ENCODE measurements around the gene RNF149.

The RNF149 gene

GRCh38 chr2:101258804-101259203, 49.7 kb downstream of the RNF149 start:
- no peak for TF ChIP-seq CTCF (IDR thresholded peaks at IDR 0.05)

- no peak for TF ChIP-seq CTCF (IDR thresholded peaks at IDR 0.05)
Observed at GRCh38 chr2:101256316-101256715, 52.2 kb downstream of the RNF149 start.

GRCh38 chr2:101255501-101255900, 53.0 kb downstream of the RNF149 start:
- TF ChIP-seq CTCF (IDR thresholded peaks at IDR 0.05) = no peak

GRCh38 chr2:101253703-101254450, 54.6 kb downstream of the RNF149 start:
- no peak for TF ChIP-seq CTCF (IDR thresholded peaks at IDR 0.05)

GRCh38 chr2:101253013-101253702, 55.3 kb downstream of the RNF149 start:
- TF ChIP-seq CTCF (IDR thresholded peaks at IDR 0.05) = no peak

- no peak for TF ChIP-seq CTCF (IDR thresholded peaks at IDR 0.05)
Observed at GRCh38 chr2:101252408-101253012, 56.0 kb downstream of the RNF149 start, which contains the start of gene CNOT11. TSS of gene CNOT11 (plus strand) at chr2:101252886. CDS start at chr2:101252965, 79 bp downstream.

- TF ChIP-seq CTCF (IDR thresholded peaks at IDR 0.05) = peak; percentile 61
Observed at GRCh38 chr2:101251844-101252407, 56.6 kb downstream of the RNF149 start.
